Transverse colon (tissue), 4 donors: ENCODE measurements around the gene SF3B1. TPM values are rescaled to one million over a fixed set of nuclear protein-coding genes. Genes with fewer than 3 reads are reported as not detected.

ENCODE experiments used
- DNase-seq: peaks from one replicate; pipeline ENCODE4 v3.0.0-alpha.2; 2019
- H3K27ac ChIP-seq, 4 donors: fragments of 200-600 bp; sonication (generic); 2 replicates each; pipeline ENCODE4 v1.5.1; 2016 to 2018; ENCODE audit warnings: inconsistent platforms in 4 of 4
- H3K27me3 ChIP-seq: fragments of 200-600 bp; sonication (generic); 2 replicates; pipeline ENCODE4 v1.5.1; 2017; ENCODE audit warnings: inconsistent platforms
- H3K36me3 ChIP-seq, 4 donors: fragments of 200-600 bp; sonication (generic); 2 replicates each; pipeline ENCODE4 v1.5.1; 2017 to 2019; ENCODE audit warnings: inconsistent platforms in 4 of 4
- H3K4me1 ChIP-seq, 4 donors: fragments of 200-600 bp; sonication (generic); 2 replicates each; pipeline ENCODE4 v1.5.1; 2017 to 2020; ENCODE audit warnings: inconsistent platforms in 4 of 4
- H3K4me3 ChIP-seq, 4 donors: fragments of 200-600 bp; sonication (generic); 1 replicate in 1 of 4; 2 replicates in 3 of 4; pipeline versions ENCODE4 v1.5.1 to v1.6.1; 2017 to 2019; ENCODE audit warnings: inconsistent platforms in 4 of 4
- H3K9me3 ChIP-seq, 2 donors: fragments of 200-600 bp; sonication (generic); 2 replicates each; pipeline ENCODE4 v1.5.1; 2017 to 2019; ENCODE audit warnings: inconsistent platforms in 2 of 2
- CTCF ChIP-seq, 5 experiments: fragments of 200-600 bp in 3 of 5; fragments of 450-650 bp in 2 of 5; sonication (generic) in 3 of 5; IDR thresholded peaks; 1 replicate in 2 of 5; 2 replicates in 3 of 5; pipeline ENCODE4 v1.5.1; 2016 to 2017; ENCODE audit warnings: antibody characterized with exemption in 5 of 5, inconsistent platforms in 3 of 5, mild to moderate bottlenecking in 2 of 5, moderate library complexity in 1 of 5
- EP300 ChIP-seq: sonication (generic); formaldehyde crosslinking; IDR thresholded peaks from one replicate; pipeline ENCODE4 v1.6.1; 2017; ENCODE audit warnings: antibody characterized with exemption, low read depth
- POLR2A ChIP-seq: fragments of 450-650 bp; IDR thresholded peaks from one replicate; pipeline ENCODE4 v1.6.1; 2016; ENCODE audit warnings: antibody characterized with exemption, mild to moderate bottlenecking, moderate library complexity
- POLR2AphosphoS5 ChIP-seq, 3 donors: sonication (generic); formaldehyde crosslinking; IDR thresholded peaks; one replicate each; pipeline ENCODE4 v1.6.1; 2016; ENCODE audit warnings: antibody characterized with exemption in 3 of 3
- WGBS, 2 donors: methylation state at CpG; one replicate each; pipeline ENCODE4 v1.1.5; 2018; ENCODE audit warnings: low coverage in 1 of 2; 5-methylcytosine and 5-hydroxymethylcytosine counted together
- in situ Hi-C, 4 donors: fragments of 200-750 bp; cut with MboI; loops; one replicate each; pipeline versions ENCODE4 v1.15.0 to v1.15.1; 2017; ENCODE audit warnings: low sequenced_read_pairs in 3 of 4, low pct_ligation_motif_present in 1 of 4, low pct_unique_long_range_greater_than_20kb in 1 of 4
- intact Hi-C: fragments of 100-400 bp; cut with DNase I; formaldehyde crosslinking; loops from one replicate; pipeline ENCODE4 v1.15.1; 2023; ENCODE audit warnings: low total_unique reads
- total RNA-seq, 4 donors: library from RNA; depleted of rRNA; stranded (reverse); fragments of >200 nt; gene quantifications; one replicate each; pipeline ENCODE4 v1.1.0, GENCODE V29; 2016

Gene SF3B1
- total RNA-seq, 4 donors from 2014 or later: 282 to 531 (median 394) TPM

GRCh38 chr2:197423307-197423706 is 11.5 kb downstream of the SF3B1 start:
- no peak for DNase-seq
- Histone ChIP-seq H3K27ac (no peak overlapping the region), H3K4me3 (no peak overlapping the region), H3K27me3 (no peaks in the 10 kb centered on the region), H3K9me3 (no peaks in the 10 kb centered on the region), H3K4me1 (peaks cover 6 to 56% (median 34%) of the 10 kb centered on the region in 4 donors), H3K36me3 (peaks cover 0 to 44% (median 15%) of the 10 kb centered on the region in 4 donors)
- TF ChIP-seq POLR2AphosphoS5 (IDR thresholded peaks at IDR 0.05): no peak
- no peak for TF ChIP-seq POLR2A
- TF ChIP-seq EP300: no peak
- no peak for TF ChIP-seq CTCF (IDR thresholded peaks at IDR 0.05)
- in situ Hi-C loops (loop anchor here in 1 of 4 donors (25.0 kb wide), 1 partner anchor 636 kb away; the partner anchor contains the start of gene GTF3C3), intact Hi-C loops (no loop called here)
- WGBS, 2 donors: 97 to 100% methylated on average over 1 to 2 of the region's 2 CpGs

- no peak for DNase-seq
- Histone ChIP-seq H3K27ac (no peak overlapping the region), H3K36me3 (peaks cover 0 to 81% (median 31%) of the 10 kb centered on the region in 4 donors), H3K4me1 (peaks cover 0 to 19% (median under 1%) of the 10 kb centered on the region in 4 donors), H3K9me3 (no peaks in the 10 kb centered on the region), H3K27me3 (no peaks in the 10 kb centered on the region), H3K4me3 (no peak overlapping the region)
- in situ Hi-C loops: loop anchor here in 1 of 4 donors (25.0 kb wide), 1 partner anchor 632 kb away; the partner anchor contains the start of gene GTF3C3
- no peak for TF ChIP-seq POLR2AphosphoS5 (IDR thresholded peaks at IDR 0.05)
- no peak for TF ChIP-seq CTCF (IDR thresholded peaks at IDR 0.05)
- no peak for TF ChIP-seq POLR2A
- intact Hi-C loops: no loop called here
Measured at GRCh38 chr2:197419438-197419837, 15.4 kb downstream of the SF3B1 start.

GRCh38 chr2:197416268-197416667 is 18.6 kb downstream of the SF3B1 start:
- Histone ChIP-seq H3K9me3 (no peaks in the 10 kb centered on the region), H3K36me3 (peaks cover 0 to 91% (median 44%) of the 10 kb centered on the region in 4 donors), H3K4me3 (no peak overlapping the region), H3K27me3 (no peaks in the 10 kb centered on the region), H3K4me1 (peaks cover 0 to 5% (median 0%) of the 10 kb centered on the region in 4 donors), H3K27ac (no peak overlapping the region)
- TF ChIP-seq CTCF (IDR thresholded peaks at IDR 0.05) (no peak), POLR2AphosphoS5 (IDR thresholded peaks at IDR 0.05) (no peak), EP300 (no peak), POLR2A (no peak)
- in situ Hi-C loops: loop anchor here in 1 of 4 donors (25.0 kb wide), 1 partner anchor 629 kb away; the partner anchor contains the start of gene GTF3C3
- intact Hi-C loops: no loop called here
- whole genome bisulfite sequencing, 2 donors: 90% methylated on average over 1 of the region's 1 CpG; no CpG with 5 or more reads in 1 of the 2 donors
- no peak for DNase-seq

- no peak overlapping the region for H3K27ac ChIP-seq
- H3K4me3 ChIP-seq: no peak overlapping the region
- H3K27me3 ChIP-seq: no peaks in the 10 kb centered on the region
- in situ Hi-C loops: loop anchor here in 1 of 4 donors (25.0 kb wide), 1 partner anchor 627 kb away; the partner anchor contains the start of gene GTF3C3
- no peaks in the 10 kb centered on the region for H3K9me3 ChIP-seq
- no peak for TF ChIP-seq POLR2AphosphoS5 (IDR thresholded peaks at IDR 0.05)
- TF ChIP-seq POLR2A: no peak
- TF ChIP-seq EP300: no peak
- TF ChIP-seq CTCF (IDR thresholded peaks at IDR 0.05): no peak
- DNase-seq: no peak
- no peaks in the 10 kb centered on the region for H3K4me1 ChIP-seq
- WGBS, 2 donors: 80 to 100% methylated on average over 2 of the region's 2 CpGs
- peaks cover 0 to 92% (median 44%) of the 10 kb centered on the region in 4 donors for H3K36me3 ChIP-seq
- intact Hi-C loops: no loop called here
Measured at GRCh38 chr2:197414515-197414914, 20.3 kb downstream of the SF3B1 start.
